ENCODE measurements around the gene LHFPL3.

GRCh38 chr7:104412911-104413310 lies 84.5 kb downstream of the LHFPL3 start:
- TF ChIP-seq ZNF18 (CRISPR knock-in tag; IDR thresholded peaks at IDR 0.05; ENCODE audit: insufficient replicate concordance) = no peak
- TF ChIP-seq MXI1 (IDR thresholded peaks at IDR 0.05; ENCODE audit: borderline replicate concordance, low read depth, low read length) = no peak
- TF ChIP-seq ZNF232 (CRISPR knock-in tag; IDR thresholded peaks at IDR 0.05; ENCODE audit: borderline replicate concordance) = no peak
- no peak for TF ChIP-seq POLR2A (IDR thresholded peaks at IDR 0.05; ENCODE audit: insufficient read depth in 1 of 2, low read depth in 2 of 2, low read length in 2 of 2)
- TF ChIP-seq HNRNPK (IDR thresholded peaks at IDR 0.05; ENCODE audit: low read depth, low read length, poor library complexity, severe bottlenecking) = no peak
- no peak for TF ChIP-seq CSRNP1 (CRISPR knock-in tag; IDR thresholded peaks at IDR 0.05)
- TF ChIP-seq ZNF782 (CRISPR knock-in tag; IDR thresholded peaks at IDR 0.05; ENCODE audit: borderline replicate concordance) = no peak
- no peak for TF ChIP-seq PREB (CRISPR knock-in tag; IDR thresholded peaks at IDR 0.05)
- no peak for TF ChIP-seq CEBPB (IDR thresholded peaks at IDR 0.05; ENCODE audit: borderline replicate concordance, low read depth, low read length)
- no peak for TF ChIP-seq FOXK2 (IDR thresholded peaks at IDR 0.05)
- TF ChIP-seq DPF2 (CRISPR knock-in tag; IDR thresholded peaks at IDR 0.05; ENCODE audit: borderline replicate concordance, low read depth) = no peak
- no peak for TF ChIP-seq ZNF20 (CRISPR knock-in tag; IDR thresholded peaks at IDR 0.05)
